ENCODE results near the gene CASP4. TPM values are rescaled to one million over a fixed set of nuclear protein-coding genes. Genes with fewer than 3 reads are reported as not detected.

The CASP4 gene
- total RNA-seq, 1 experiment from 2014 or later: 21.1 TPM

DNA sequence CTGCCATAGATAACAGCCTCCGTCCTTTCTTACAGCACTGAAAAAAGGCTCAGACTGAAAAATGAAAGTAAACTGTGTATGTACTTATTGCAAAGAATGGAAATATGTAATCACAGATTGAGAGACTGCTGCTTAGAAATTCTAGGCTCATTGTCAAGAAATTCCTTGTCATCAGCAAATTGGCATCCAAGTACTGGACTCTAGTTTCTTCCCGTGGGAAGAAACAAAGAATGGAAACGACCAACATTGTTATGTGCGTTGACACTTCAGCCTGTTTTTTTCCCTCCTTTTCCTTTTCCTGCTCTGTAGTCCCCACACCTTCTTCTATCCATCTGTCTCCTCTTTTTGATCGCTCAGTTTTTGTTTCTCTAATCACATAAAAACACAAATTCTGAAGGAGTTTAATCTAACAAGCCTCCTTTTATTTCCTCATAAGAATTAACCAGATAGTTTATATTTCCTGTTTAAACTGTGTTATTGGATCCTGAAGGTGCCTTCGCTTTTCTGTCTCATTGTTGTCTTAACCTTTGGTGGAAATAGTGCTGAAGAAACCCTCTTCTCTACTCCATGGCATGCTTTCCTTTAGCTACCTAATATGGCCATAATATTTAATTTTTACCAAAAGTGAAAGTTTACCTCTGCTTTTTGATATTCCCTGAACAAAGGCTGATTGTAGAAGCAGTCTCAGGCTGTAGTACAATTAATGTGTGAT lies 50.1 kb downstream of the CASP4 start:
- no peak overlapping the region for H3K4me3 ChIP-seq (replicated peaks in 1 of 2; ENCODE audit: low read depth in 1 of 2, low read length in 2 of 2)
- no peaks in the 10 kb centered on the region for H3K9me2 ChIP-seq (ENCODE audit: insufficient read depth)
- no peaks in the 10 kb centered on the region for H4K20me1 ChIP-seq (ENCODE audit: insufficient read depth)
- TF ChIP-seq EZH2phosphoT487 (IDR thresholded peaks at IDR 0.05; ENCODE audit: borderline replicate concordance) (no peak), ZFX (IDR thresholded peaks at IDR 0.05) (no peak), POLR2A (IDR thresholded peaks at IDR 0.05; ENCODE audit: borderline replicate concordance, extremely low read depth, insufficient read depth, insufficient read length) (no peak), EZH2 (IDR thresholded peaks at IDR 0.05) (no peak), ZNF274 (IDR thresholded peaks at IDR 0.05; ENCODE audit: low read depth, low read length) (no peak)
- TF ChIP-seq, protein P1, sequence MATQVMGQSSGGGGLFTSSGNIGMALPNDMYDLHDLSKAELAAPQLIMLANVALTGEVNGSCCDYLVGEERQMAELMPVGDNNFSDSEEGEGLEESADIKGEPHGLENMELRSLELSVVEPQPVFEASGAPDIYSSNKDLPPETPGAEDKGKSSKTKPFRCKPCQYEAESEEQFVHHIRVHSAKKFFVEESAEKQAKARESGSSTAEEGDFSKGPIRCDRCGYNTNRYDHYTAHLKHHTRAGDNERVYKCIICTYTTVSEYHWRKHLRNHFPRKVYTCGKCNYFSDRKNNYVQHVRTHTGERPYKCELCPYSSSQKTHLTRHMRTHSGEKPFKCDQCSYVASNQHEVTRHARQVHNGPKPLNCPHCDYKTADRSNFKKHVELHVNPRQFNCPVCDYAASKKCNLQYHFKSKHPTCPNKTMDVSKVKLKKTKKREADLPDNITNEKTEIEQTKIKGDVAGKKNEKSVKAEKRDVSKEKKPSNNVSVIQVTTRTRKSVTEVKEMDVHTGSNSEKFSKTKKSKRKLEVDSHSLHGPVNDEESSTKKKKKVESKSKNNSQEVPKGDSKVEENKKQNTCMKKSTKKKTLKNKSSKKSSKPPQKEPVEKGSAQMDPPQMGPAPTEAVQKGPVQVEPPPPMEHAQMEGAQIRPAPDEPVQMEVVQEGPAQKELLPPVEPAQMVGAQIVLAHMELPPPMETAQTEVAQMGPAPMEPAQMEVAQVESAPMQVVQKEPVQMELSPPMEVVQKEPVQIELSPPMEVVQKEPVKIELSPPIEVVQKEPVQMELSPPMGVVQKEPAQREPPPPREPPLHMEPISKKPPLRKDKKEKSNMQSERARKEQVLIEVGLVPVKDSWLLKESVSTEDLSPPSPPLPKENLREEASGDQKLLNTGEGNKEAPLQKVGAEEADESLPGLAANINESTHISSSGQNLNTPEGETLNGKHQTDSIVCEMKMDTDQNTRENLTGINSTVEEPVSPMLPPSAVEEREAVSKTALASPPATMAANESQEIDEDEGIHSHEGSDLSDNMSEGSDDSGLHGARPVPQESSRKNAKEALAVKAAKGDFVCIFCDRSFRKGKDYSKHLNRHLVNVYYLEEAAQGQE (IDR thresholded peaks at IDR 0.05; ENCODE audit: low read depth): no peak
- H3K27ac ChIP-seq (ENCODE audit: low read depth, low read length): no peak overlapping the region
- H3K27me3 ChIP-seq (ENCODE audit: insufficient read depth, low read length): no peaks in the 10 kb centered on the region
- H2AFZ ChIP-seq (ENCODE audit: low read depth, low read length, poor library complexity, severe bottlenecking): no peak overlapping the region
- no peak overlapping the region for H3K9ac ChIP-seq (ENCODE audit: low read length)
- ChIA-PET CTCF (no interaction called here), RAD21 (ENCODE audit: low non-redundant PET in 1 of 2, low total read pairs in 2 of 2, uncharacterized antibody in 2 of 2, unreplicated experiment in 2 of 2) (no interaction called here), POLR2A (no interaction called here)
- DNase-seq (ENCODE audit: low read depth, low spot score) (no peak), ATAC-seq (no peak)
- no peaks in the 10 kb centered on the region for H3K9me3 ChIP-seq (ENCODE audit: control insufficient read depth in 1 of 2, insufficient read depth in 1 of 2, low read depth in 1 of 2, low read length in 2 of 2)
- H3K36me3 ChIP-seq (ENCODE audit: control insufficient read depth in 1 of 2, insufficient read depth in 2 of 2, low read length in 2 of 2): no peaks in the 10 kb centered on the region
- no peaks in the 10 kb centered on the region for H3K79me2 ChIP-seq (ENCODE audit: insufficient read depth, low read length)
- no TSS peak for BruUV-seq (replicated peaks)
- H3K4me2 ChIP-seq (ENCODE audit: low read length): no peak overlapping the region
- H3K4me1 ChIP-seq (ENCODE audit: control insufficient read depth in 1 of 2, insufficient read depth in 2 of 2, low read length in 2 of 2): no peaks in the 10 kb centered on the region
- intact Hi-C loops (cut with micrococcal nuclease): no loop called here
